AG20443 (cell line): Measurements from ENCODE around the gene PRAF2.

Experiments
- DNase-seq: peaks from one replicate; pipeline ENCODE4 v3.0.0; 2012; ENCODE audit warnings: low spot score, mixed read lengths

The PRAF2 gene, protein sequence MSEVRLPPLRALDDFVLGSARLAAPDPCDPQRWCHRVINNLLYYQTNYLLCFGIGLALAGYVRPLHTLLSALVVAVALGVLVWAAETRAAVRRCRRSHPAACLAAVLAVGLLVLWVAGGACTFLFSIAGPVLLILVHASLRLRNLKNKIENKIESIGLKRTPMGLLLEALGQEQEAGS

DNA sequence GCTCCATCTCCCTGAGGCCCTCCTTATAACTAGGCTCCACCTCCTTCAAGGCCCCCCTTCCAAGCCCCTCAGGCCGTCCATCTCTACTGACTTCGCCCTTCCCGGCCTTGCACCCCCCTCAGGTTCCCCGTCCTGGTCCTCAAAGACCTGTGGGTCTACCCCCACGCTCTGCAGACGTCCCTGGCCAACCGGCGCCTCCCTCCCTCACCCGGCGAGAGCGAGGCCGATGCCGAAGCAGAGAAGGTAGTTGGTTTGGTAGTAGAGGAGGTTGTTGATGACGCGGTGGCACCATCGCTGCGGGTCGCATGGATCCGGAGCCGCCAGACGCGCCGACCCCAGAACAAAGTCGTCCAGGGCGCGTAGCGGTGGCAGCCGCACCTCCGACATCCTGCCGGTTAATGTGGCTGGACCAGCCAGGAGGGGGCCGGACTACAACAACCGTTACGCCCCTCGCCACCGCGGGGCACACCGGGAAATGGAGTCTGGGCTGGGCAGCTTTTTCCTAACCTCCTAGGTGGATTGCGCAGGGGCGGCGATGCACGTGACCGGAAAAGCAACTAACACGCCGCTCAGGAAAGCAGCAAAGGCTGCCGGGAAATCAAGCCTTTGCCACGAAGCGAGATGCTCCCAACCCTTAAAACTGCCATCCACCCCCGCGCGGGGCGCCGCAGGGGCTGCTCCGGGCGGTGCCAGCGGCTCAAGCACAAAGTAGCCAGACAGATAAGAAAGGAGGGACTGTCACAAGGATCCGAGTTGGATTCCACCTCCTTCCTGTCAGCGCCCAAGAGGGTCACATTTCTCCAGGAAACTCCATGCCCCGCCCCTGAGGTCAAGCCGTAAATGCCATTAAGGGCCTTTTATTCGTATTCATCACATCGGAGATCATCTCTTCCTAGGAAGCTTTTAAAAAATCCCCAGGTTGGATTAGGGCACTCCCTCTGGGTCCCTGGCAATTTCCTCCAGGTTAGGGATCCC is at the start of gene PRAF2:
PRAF2 (minus strand) TSS at position 402 of the 975 bp plus-strand sequence; CDS start at position 387, 15 bp downstream.
- DNase-seq, result peak; percentile 90

DNA sequence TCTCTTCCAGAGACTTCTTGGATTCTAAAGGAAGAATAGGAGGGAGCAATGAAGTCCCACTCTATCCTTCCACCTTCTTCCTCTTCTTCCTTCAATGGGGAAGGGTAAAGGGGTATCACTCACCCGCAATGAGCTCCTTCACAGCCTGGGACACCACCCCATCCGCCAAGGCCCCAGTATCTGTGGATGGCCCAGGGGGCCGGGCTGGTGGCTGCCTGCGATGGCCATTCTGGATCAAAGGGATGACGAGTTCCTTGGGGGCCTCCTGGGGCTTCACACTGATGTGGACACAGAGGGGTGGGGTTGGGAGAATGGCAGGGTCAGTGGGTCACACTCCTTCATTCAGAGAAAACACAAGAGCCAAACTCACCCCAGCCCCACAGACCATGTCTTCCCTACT is 48.7 kb upstream of the PRAF2 start:
- no peak for DNase-seq

DNA sequence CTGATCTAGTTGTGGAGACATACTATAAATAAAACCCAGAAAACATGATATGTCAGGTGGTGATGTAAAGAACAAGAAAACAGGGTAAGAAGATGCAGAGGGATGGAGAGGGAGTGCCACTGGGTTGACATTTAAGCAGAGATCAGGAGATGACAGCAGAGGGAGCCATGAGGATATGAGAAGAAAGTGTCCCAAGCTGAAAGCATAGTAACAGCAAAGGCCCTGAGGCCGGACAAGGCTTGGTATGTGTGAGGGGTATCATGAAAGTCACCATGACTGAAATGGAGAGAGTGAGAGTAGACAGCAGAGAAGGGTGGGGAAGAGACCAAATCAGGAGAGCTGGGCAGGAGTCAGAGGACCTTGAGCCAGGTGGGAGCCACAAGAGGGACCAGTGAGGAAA is 46.3 kb upstream of the PRAF2 start:
- DNase-seq, result no peak

DNA sequence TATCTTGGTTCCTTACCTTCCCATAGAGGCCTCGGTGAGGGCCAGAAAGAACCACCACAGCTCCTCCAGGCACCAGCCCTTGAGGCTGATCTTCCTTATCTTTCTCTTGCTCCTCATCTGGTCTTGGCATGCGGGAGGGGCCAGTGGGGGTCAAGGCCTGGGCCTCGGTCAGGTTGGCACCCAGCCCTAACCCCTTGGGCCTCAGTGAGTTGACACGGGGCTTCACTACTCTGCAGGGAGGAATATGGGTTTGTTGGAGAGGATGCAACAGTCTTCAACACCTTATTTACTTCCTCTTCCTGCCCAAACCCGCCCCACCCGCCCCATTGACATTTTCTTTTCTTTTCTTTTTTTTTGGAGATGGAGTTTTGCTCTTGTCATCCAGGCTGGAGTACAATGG is 43.8 kb upstream of the PRAF2 start:
- DNase-seq, result no peak

DNA sequence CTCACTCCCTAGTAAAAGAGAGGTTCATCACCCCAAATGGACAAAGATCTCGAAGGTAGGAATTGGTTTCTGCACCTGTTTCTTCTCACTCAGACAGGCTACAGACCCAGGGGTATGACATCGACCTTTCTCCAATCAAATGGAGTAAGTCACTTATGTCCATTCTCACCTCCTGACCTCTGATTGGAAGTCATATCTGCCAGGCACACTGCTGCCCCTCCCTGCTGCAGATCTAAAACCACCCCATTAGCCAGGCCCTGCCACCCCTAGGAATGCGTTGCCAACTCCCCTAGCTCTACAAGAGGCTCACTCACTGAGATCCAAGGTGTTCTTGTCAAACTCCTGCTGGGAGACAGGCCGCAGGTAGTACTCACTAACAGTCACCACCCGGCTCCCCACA is 42.9 kb upstream of the PRAF2 start:
- no peak for DNase-seq

DNA sequence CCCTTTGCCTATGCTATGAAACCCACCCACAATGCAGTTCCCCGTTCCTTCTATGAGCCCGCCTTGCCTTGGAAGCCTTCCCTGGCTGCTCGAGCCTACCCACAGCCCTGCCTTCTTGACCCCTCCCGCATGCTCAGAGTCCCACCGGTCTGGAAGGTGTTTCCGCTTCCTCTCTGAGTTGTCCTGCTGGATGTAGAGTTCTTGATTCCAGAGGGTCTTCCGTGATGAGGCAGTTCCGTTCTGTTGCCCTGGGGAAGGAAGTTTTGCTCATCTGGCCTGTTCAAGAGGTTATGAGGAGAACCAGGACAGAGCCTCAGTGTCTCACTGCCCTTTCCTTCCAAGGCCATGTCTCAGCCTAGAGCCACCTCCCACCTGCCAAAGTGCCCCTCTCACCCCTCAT is 42.3 kb upstream of the PRAF2 start:
- no peak for DNase-seq

DNA sequence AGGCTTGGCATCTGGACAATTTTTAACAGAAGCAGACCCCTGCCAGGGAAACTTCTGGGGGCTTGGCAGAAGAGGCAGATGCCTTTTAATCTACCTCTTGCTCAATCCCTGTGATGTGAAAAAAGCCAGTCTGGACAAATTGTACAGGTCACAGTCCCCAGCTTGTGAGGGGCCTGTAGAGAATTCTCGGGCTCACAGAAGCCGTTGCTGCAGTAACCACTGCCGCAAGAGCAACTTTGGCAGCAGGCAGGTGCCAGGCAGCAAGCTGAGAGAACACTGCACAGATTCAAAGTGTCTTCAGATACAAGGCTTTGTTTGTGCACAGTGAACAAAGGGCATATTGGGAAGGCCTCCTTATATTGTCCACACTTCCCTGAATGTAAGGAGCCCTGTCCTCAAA is 38.0 kb upstream of the PRAF2 start:
- no peak for DNase-seq

DNA sequence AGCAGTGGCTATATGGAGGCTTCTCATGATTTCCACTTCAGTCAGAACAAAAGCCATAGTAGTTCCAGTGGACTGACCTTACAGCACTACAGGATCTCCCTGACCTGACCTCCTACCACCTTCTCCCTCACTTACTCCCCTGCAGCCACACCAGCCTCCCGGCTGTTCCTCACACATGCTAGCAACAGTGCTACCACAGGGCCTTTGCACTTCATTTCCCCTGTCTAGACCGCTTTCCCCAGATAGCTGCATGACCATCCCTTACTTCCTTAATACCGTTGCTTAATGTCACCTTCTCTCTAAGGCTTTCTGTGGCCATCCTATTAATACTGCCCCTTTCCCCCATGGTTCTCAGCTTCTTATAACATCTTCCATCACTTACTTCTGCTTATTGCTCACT is 36.6 kb upstream of the PRAF2 start:
- no peak for DNase-seq

DNA sequence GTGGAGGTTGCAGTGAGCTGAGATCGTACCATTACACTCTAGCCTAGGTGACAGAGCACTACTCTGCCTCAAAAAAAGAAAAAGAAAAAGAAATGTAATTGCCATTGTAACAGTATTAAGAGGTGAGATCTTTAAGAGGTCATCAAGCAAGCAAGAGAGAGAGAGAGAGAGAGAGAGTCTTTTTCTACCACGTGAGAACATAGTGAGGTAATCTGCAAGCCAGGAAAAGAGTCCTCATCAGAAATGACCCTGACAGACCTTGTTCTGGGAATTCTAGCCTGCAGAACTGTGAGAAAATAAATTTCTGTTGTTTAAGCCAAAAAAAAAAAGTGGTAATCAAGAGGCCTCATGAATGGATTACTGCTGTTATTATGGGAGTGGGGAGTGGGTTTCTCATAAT is 34.8 kb upstream of the PRAF2 start:
- no peak for DNase-seq

DNA sequence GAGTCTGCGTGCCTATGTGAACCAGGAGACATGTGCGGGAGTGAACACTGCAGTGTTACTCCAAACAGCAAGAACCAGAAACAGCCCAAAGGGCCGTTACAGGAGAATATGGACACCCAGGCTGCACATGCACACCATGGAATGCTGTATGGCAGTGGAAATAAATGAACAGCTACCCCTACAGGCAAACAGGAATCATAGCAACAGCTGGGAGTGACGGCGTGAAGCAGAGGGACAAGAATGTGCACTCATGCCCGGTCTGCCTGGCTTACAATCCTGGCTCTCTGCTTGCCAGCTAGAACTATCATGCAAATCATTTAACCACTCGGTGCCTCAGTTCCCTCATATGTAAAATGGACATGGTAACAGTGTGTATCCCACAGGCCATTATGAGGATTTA is 33.1 kb upstream of the PRAF2 start:
- peak; percentile 67 for DNase-seq

DNA sequence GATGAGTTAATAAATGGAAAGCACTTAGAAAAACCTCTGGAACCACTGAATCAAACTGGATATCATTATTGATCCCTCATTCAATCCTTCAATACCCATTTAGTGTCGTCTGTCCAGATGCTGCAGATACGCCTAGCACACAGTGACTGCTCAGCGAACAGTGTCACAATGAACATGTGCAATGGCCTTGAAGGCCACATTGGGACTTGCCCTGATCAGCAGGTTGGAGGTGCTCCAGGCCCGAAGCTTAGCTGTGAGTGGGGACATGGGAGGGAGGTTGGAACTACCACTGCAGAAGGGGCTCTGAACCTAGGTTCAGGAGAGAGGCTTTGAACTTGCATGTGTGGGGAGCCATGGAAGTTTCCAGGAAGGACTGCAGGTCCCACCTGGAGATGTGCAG is 32.5 kb upstream of the PRAF2 start:
- no peak for DNase-seq

DNA sequence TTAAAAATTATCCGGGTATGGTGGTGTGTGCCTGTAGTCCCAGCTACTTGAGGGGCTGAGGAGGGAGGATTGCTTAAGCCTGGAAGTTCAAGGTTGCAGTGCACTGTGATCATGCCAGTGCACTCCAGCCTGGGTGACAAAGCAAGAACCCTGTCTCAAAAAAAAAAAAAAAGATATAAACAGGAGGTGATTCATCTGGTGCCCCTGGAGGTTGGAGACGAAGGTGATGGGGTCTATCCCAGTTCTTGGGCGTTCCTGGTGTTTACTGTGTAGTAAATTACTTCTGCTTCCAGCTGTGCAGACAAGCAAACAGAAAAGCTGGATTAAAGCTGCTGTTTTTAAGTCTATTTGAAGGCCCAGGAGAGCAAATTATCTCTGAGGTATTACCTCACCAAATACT is 29.8 kb upstream of the PRAF2 start:
- DNase-seq, result no peak

DNA sequence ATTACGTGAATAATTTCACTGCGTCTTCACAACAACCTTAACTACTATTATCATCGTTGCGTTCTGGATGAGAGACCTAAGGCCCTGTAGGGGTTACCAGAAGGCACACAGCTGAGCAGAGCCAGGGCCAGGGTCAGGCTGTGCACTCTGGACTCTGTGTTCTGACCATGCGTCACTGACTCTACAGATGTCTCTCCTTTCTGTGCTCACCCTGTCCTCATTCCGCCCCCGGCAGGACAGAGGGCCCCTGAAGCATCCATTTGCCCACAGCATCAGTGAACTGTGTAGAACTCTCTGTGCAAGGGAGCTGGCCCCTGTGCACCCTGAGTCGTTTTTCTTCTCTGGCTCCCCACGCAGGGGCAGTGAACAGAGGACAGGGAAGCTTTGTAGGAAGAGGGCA is 28.4 kb upstream of the PRAF2 start:
- no peak for DNase-seq

DNA sequence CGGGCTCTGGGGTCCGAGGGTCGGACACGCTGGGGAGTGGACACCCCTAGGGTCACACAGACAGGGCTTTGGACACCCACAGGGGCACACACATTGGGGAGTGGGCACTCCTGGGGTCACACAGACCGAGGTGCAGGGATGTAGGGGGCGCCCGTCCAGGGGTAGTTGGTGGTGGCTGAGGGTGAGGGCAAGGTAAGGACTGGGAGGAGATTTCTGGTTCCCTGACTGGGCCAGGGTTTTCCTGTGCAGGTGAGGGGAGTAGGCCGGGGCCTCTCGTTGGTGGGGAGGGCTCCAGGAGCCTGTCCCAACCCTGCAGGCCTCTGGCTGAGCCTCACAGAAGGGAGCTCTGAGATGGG is 27.8 kb upstream of the PRAF2 start:
- DNase-seq, result no peak

DNA sequence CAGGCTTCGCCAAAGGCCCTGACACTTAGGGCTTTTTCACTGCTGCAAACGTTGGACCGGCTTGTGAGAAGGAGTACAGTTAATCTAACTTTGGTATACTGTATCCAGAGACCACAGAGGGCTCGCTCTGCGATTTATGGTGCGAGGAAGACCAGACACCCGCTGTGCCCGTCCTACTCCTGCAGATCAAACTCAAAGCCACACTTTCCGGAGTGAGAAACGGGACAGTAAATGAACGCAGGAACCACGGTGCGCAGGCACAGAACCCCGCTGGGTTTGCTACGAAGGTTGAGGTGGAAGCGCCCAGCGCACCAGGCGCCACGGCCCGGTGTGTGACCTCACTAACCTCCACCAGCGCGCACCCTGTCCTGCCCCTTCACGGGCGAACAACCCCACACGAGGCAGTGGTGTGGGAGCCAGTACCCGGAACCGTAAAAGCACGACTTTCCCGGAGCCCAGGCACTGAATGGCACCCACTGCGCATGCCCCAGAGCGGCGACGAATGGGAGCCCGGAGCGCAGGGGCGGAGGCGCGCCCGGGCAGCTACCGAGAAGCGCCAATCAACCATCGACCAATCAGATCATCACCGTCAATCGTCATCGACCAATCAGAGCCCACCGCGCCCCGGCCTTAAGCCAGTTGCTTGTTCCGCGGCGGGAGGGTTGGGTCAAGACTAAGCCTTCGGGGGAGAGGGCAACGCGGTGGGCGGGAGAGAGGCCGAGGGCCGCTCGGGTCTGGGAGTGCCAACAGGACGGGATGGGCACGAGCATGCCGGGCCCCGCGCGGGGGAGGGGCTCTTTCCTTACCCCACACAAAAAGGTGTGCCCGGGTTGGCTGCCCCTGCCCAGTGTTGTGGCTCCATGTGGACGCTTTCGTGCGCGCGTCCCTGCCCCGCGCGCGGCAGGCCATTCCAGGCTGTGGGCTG is 27.2 kb upstream of the PRAF2 start:
- DNase-seq, result peak; percentile 98

DNA sequence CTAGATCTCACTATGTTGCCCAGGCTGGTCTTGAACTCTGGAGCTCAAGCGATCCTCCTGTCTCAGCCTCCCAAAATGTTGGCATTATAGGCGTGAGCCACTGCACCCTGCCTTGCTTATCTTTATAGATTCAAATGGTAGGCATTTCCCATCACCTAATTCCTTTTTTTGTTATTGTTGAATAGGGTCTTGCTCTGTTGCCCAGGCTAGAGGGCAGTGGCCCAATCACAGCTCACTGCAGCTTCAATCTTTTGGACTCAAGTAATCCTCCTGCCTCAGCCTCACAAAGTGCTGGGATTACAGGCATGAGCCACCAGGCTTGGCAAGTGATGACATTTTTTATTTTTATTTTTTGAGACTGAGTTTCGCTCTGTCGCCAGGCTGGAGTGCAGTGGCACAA is 22.6 kb upstream of the PRAF2 start:
- DNase-seq, result no peak

DNA sequence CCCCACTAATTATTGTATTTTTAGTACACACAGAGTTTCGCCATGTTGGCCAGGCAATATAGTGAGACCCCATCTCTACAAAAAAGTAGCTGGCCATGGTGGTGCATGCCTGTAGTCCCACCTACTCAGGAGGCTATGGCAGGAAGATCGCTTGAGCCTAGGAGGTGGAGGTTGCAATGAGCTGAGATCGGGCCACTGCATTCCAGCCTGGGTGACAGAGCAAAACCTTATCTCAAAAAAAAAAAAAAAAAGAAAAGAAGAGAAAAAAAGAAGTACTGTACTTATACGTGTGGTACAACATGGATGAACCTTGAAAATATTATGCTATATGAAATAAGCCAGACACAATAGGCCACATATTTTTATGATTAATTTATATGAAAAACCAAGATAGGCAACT is 15.8 kb upstream of the PRAF2 start:
- no peak for DNase-seq

DNA sequence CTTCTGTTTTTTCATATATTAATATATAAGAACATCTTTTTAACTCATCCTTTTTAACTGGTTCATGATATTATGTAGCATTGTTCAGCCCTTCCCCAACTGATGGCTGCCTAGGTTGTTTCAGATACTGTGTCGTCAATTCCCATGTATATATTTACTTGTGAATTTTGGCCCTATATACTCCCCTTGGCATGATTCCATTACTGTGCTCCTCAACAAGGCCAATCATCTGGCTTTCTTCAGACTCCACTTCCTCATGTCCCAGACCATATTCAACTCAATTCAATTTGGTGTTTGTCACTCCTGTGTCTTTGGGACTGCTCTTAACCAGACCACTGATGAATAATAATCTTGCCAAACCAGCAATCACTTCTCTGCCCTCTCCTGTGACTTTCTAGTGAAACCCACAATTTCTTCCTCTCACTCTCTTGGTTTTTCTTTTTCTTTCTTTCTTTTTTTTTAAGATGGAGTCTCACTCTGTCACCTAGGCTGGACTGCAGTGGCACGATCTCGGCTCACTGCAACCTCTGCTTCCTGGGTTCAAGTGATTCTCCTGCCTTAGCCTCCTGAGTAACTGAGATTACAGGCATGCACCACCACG is 8.6 kb upstream of the PRAF2 start:
- no peak for DNase-seq

DNA sequence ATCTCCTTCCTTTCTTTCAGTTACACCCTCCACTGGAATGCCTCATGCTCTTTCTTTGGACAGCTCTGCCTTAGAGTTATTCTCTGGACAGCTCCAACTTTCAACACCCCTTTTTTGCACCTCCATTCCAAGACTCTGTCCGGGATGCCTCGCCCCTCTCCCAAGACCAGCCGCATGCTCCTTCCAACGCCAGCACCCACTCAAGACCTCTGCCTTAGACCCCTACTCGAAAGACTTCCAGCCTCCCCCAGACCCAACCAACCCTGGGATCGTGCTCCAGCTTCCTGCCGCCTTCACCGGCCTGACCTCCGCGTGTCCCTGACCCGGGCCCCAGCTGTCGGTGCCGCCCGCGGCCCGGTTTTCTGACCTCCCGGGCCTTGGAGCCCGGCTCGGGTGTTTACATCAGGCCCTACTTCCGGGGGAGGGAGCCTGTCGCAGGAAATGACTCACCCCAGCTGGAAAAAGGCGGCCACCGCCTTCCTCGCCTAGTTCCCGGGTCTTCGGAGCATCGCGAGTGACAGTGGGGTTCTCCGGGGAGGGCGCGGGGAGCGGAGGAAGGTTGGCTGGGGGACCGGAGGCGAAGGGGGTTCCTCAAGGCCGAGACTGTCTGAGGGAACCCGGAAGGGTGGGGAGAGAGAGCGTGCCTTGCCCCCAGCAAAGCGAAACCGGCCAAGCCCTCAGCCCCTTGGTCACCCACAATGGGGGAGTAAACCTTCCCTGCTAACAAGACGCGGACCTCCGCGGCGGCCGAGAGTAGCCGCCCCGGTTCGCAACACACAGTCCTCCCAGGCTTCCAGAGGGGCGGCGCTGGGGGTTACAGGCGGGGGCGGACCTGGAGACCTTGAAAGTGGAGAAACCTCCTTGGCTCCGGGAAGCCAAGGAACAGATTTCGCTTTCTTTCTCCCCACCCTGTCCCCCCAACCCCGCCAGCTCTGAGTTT is 6.0 kb upstream of the PRAF2 start, which contains the start of gene WDR45:
WDR45 (minus strand) TSS at position 399 of the 940 bp plus-strand sequence. CDS start 1,792 bp downstream, outside the sequence.
- DNase-seq, result peak; percentile 84

DNA sequence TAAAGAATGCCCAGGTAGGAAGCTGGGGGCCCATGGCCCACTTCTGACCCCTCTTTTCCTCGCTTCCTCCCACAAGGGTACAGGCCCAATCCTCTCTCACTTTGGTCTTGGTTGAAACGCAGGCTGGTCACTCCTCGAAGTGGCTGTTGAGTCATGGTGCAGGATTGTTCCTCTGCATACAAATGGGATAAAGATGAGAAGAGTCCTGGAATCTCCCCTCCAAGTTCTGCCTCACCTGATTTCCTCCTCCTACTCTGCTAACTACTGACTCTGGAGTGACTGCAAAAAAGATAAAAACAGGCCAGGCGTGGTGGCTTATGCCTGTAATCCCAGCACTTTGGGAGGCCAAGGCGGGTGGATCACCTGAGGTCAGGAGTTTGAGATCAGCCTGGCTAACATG is 4.1 kb upstream of the PRAF2 start:
- no peak for DNase-seq

DNA sequence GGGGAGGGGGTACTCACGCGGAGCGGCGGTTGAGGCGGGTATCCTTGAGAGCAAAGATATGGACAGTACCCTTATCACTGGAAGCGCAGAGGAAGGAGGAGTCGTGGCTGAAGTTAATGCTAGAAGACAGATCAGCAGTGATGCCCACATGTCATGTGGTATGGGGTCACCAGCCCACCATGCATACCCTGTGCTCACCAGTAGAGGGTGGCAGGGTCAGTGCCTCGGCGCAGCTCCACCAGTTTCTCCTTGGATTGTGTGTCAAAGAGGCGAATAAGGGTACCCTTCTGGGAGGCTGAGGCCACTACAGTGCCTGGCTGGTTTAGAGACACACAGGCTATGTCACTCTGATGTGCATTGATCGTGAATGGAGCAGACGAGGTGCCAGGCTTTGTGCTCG is 1.5 kb upstream of the PRAF2 start:
- no peak for DNase-seq
